ENCODE data around the gene NSMCE1. TPM values are rescaled to one million over a fixed set of nuclear protein-coding genes. Genes with fewer than 3 reads are reported as not detected.

NSMCE1 gene
- total RNA-seq, 1 donor from 2014 or later = 61.0 TPM

DNA sequence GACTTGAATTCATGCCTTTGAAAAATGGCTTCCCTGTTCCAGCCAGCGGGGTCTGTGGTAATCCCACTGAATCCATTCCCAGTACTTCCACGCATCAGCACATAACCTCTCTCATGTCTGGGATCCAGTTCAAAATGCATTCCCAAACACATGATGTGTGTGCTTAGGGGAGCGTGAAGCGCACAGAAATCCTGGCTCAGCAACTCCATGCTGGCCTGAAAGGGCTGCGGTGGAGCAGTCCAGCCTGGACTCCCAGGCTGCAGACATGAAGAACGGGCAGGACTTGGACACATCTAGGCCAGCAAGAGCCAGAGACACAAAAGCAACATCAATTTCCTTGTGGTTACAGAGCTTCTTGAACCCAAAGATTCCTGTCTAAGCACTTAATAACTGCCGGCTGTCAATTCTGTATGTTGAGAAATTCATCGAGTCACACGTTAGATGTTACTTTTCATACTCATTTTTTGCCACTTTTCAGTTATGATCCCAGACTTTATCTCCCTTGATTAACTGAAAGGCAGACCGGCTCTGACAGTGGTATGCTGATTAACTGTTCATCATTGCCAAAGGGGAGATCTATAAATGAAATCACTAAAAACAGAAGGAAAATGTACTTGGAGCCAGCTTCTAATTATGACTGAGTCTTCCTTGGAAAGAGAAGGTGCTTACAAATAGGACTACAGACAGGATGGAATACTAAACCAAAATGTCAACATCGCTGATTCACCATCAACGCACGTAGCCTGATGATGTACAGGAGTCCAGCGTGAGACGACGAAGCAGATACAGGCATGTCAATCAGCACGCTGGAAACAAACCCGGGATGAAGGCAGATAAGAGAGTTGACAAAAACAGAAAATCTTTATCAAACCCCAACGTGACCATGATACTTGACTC lies 23.0 kb downstream of the NSMCE1 start:
- H3K36me3 Mint-ChIP-seq (ENCODE audit: low read depth) = peaks cover 40% of the 10 kb centered on the region
- H3K27me3 Mint-ChIP-seq = no peaks in the 10 kb centered on the region
- TF ChIP-seq, protein P1, sequence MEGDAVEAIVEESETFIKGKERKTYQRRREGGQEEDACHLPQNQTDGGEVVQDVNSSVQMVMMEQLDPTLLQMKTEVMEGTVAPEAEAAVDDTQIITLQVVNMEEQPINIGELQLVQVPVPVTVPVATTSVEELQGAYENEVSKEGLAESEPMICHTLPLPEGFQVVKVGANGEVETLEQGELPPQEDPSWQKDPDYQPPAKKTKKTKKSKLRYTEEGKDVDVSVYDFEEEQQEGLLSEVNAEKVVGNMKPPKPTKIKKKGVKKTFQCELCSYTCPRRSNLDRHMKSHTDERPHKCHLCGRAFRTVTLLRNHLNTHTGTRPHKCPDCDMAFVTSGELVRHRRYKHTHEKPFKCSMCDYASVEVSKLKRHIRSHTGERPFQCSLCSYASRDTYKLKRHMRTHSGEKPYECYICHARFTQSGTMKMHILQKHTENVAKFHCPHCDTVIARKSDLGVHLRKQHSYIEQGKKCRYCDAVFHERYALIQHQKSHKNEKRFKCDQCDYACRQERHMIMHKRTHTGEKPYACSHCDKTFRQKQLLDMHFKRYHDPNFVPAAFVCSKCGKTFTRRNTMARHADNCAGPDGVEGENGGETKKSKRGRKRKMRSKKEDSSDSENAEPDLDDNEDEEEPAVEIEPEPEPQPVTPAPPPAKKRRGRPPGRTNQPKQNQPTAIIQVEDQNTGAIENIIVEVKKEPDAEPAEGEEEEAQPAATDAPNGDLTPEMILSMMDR (IDR thresholded peaks at IDR 0.05) = no peak
- H3K4me1 Mint-ChIP-seq = peaks cover 62% of the 10 kb centered on the region
- no peak overlapping the region for H3K4me3 Mint-ChIP-seq
- H3K9me3 Mint-ChIP-seq = peaks cover 5% of the 10 kb centered on the region
- intact Hi-C loops (cut with micrococcal nuclease) = no loop called here
- DNase-seq (no peak), ATAC-seq (ENCODE audit: low read depth) (no peak)
- ChIA-PET CTCF (interaction anchor here (1.7 kb wide), 1 partner anchor 9 kb away, joined by 4 read pairs; no protein-coding TSS in a partner anchor), POLR2A (interaction anchor here (0.6 kb wide), 1 partner anchor 211 kb away, joined by 7 read pairs; no protein-coding TSS in a partner anchor)
- H3K27ac Mint-ChIP-seq = no peak overlapping the region

DNA sequence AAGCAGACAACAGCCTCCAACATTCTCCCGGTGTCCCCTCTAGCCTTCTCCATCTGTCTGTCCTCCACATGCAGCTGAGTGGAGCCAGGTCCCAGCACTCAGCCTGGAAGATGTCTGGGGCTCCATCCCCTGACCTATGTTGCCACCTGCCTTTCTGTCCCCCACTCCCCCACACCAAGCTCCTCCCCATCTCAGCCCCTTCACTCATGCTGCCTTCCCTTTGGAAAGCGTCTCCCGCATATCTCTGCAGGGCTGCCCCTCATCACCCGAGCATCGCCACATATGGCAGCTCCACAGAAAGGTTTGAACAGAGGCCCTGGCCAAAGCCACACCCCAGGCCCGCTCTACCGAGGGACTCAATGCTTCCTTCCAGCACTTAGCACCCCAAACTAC lies 24.2 kb downstream of the NSMCE1 start:
- DNase-seq (no peak), ATAC-seq (ENCODE audit: low read depth) (no peak)
- TF ChIP-seq, protein P1 (IDR thresholded peaks at IDR 0.05) = no peak
- intact Hi-C loops (cut with micrococcal nuclease) = no loop called here
- POLR2A ChIA-PET = interaction anchor here (0.6 to 1.1 kb wide), 3 partner anchors 9 to 24 kb away, joined by 3 to 4 read pairs (median 3); partner anchors contain the start of gene NSMCE1
- no peak overlapping the region for H3K4me3 Mint-ChIP-seq
- peak overlapping the region; percentile 62 for H3K27ac Mint-ChIP-seq
- no peaks in the 10 kb centered on the region for H3K27me3 Mint-ChIP-seq
- H3K9me3 Mint-ChIP-seq = peaks cover 5% of the 10 kb centered on the region
- peaks cover 56% of the 10 kb centered on the region for H3K4me1 Mint-ChIP-seq
- CTCF ChIA-PET = interaction anchor here (1.7 kb wide), 1 partner anchor 7 kb away, joined by 4 read pairs; no protein-coding TSS in a partner anchor
- H3K36me3 Mint-ChIP-seq (ENCODE audit: low read depth) = peaks cover 40% of the 10 kb centered on the region

DNA sequence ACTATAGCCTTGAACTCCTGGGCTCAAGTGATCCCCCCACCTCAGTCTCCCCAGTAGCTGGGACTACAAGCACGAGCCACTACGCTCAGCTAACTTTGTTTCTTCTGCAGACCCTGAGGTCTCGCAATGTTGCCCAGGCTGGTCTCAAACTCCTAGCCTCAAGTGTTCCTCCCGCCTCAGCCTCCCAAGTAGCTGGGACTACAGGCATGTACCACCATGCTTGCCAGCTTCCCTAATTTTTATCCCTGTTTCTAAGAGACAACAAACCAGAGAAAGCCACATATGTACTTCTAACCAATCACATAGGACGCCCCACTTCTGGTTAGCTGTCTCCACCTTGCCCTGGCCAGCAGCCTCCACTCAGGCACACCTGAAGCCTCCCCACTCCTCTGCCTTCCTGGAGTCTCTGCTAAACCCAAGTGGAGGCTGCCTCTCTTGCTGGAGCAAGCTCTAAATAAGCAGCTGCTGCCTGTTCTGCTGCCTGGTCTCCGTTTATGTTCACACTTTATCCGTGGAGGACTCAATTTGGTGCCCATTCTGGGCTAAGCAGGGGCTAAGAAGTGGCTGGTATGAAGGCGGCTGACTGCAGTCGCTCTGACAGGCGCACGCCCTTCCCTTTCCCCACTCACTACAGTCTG lies 24.7 kb downstream of the NSMCE1 start:
- Mint-ChIP-seq H3K36me3 (ENCODE audit: low read depth) (peaks cover 40% of the 10 kb centered on the region), H3K27me3 (no peaks in the 10 kb centered on the region), H3K9me3 (peaks cover 5% of the 10 kb centered on the region), H3K4me3 (no peak overlapping the region), H3K4me1 (peaks cover 58% of the 10 kb centered on the region), H3K27ac (peak overlapping the region; percentile 62)
- no peak for DNase-seq
- no peak for ATAC-seq (ENCODE audit: low read depth)
- TF ChIP-seq, protein P1 (IDR thresholded peaks at IDR 0.05) = no peak
- POLR2A ChIA-PET = interaction anchor here (0.6 to 1.5 kb wide), 8 partner anchors 9 to 206 kb away, joined by 3 to 8 read pairs (median 4); partner anchors contain the start of gene NSMCE1
- intact Hi-C loops (cut with micrococcal nuclease) = loop anchor here (1.0 kb wide), 1 partner anchor 10 kb away; no protein-coding TSS in a partner anchor
- CTCF ChIA-PET = interaction anchor here (1.5 kb wide), 1 partner anchor 9 kb away, joined by 6 read pairs; no protein-coding TSS in a partner anchor

DNA sequence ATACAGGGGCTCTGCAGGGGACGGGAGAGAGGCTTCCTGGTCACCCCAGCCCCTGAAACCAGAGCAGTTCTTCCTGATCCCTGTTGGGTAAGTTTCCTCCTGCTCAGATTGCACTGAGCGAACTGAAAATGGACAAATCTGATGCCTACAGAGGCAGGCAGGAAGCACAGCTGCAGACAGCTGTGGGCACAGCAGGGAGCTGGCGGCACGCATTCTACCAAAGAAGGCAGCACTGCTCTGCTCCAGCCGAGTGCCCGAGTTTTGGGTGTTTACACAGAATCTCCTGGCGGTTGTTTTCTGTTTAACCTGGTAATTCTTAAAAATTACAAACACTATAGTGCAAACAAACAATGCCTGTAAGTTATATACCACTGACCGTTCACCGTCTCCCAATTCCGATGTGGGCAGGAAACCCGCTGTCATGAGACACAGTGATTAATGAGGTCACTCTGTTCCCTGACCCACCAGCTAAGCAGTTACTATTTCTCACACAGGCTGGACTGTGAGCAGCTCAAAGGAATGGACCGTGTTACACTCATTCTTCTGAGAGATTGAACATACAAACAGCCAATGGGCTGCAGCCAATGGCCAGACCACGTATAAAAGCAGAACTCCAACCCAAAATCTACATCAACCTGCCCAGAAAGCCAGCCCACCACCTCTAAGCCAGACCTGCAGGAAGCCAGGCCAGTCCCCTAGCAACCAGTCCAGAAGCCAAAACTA lies 25.5 kb downstream of the NSMCE1 start:
- H3K27ac Mint-ChIP-seq = peak overlapping the region; percentile 61
- POLR2A ChIA-PET = interaction anchor here (0.5 to 1.5 kb wide), 9 partner anchors 8 to 207 kb away, joined by 3 to 8 read pairs (median 4); no protein-coding TSS in a partner anchor
- CTCF ChIA-PET = interaction anchor here (0.8 to 1.5 kb wide), 4 partner anchors 8 to 208 kb away, joined by 3 to 6 read pairs (median 3); no protein-coding TSS in a partner anchor
- intact Hi-C loops (cut with micrococcal nuclease) = loop anchor here (1.0 kb wide), 1 partner anchor 11 kb away; no protein-coding TSS in a partner anchor
- H3K27me3 Mint-ChIP-seq = no peaks in the 10 kb centered on the region
- TF ChIP-seq, protein P1 (IDR thresholded peaks at IDR 0.05) = no peak
- no peak for DNase-seq
- H3K4me1 Mint-ChIP-seq = peaks cover 63% of the 10 kb centered on the region
- H3K4me3 Mint-ChIP-seq = peak overlapping the region; percentile 63
- peak; percentile 69 for ATAC-seq (ENCODE audit: low read depth)
- peaks cover 37% of the 10 kb centered on the region for H3K36me3 Mint-ChIP-seq (ENCODE audit: low read depth)
- peaks cover 5% of the 10 kb centered on the region for H3K9me3 Mint-ChIP-seq
